HepG2 (cell line): ENCODE data around the gene XAF1. TPM values are rescaled to one million over a fixed set of nuclear protein-coding genes. Genes with fewer than 3 reads are reported as not detected.

Experiments
- CCDC6 ChIP-seq: sonication (generic); formaldehyde crosslinking; IDR thresholded peaks from 2 replicates; pipeline ENCODE4 v1.8.1; 2022; ENCODE audit warnings: mild to moderate bottlenecking, missing genetic modification reagents, moderate library complexity
- EP300 ChIP-seq, 3 experiments: sonication (generic) in 1 of 3; formaldehyde crosslinking in 1 of 3; IDR thresholded peaks; 2 replicates each; pipeline versions ENCODE4 v1.5.1 to v1.6.1; 2011 to 2020; ENCODE audit warnings: low read depth in 2 of 3, low read length in 2 of 3, borderline replicate concordance in 1 of 3, improper control_type of control experiment in 1 of 3, mild to moderate bottlenecking in 1 of 3, missing genetic modification reagents in 1 of 3, moderate library complexity in 1 of 3
- ETV5 ChIP-seq: IDR thresholded peaks from 2 replicates; pipeline ENCODE4 v1.6.1; 2018; ENCODE audit warnings: missing biosample characterization, missing genetic modification reagents, inconsistent platforms, borderline replicate concordance
- JUND ChIP-seq: sonication (generic); formaldehyde crosslinking; IDR thresholded peaks from 2 replicates; pipeline ENCODE4 v1.8.0; 2022; ENCODE audit warnings: mild to moderate bottlenecking, missing genetic modification reagents
- KDM2A ChIP-seq: sonication (generic); formaldehyde crosslinking; IDR thresholded peaks from 2 replicates; pipeline ENCODE4 v1.4.0; 2020; ENCODE audit warnings: low read depth, missing genetic modification reagents, borderline replicate concordance
- KLF12 ChIP-seq: sonication (generic); formaldehyde crosslinking; IDR thresholded peaks from 2 replicates; pipeline ENCODE4 v1.4.0; 2020; ENCODE audit warnings: missing genetic modification reagents, borderline replicate concordance
- KLF13 ChIP-seq: sonication (generic); formaldehyde crosslinking; IDR thresholded peaks from 2 replicates; pipeline ENCODE4 v1.4.0; 2020; ENCODE audit warnings: mild to moderate bottlenecking, missing genetic modification reagents
- NFYC ChIP-seq: IDR thresholded peaks from 2 replicates; pipeline ENCODE4 v1.6.1; 2016; ENCODE audit warnings: missing genetic modification reagents, missing compliant biosample characterization
- XRCC5 ChIP-seq: fragments of 200-400 bp; formaldehyde crosslinking; optimal IDR thresholded peaks from 2 replicates; pipeline ENCODE3; 2017; ENCODE audit warnings: mild to moderate bottlenecking, low read length
- ZNF160 ChIP-seq: sonication (generic); formaldehyde crosslinking; IDR thresholded peaks from 2 replicates; pipeline ENCODE4 v1.8.0; 2022; ENCODE audit warnings: mild to moderate bottlenecking, inconsistent platforms, missing genetic modification reagents
- ZNF496 ChIP-seq: sonication (generic); formaldehyde crosslinking; IDR thresholded peaks from 2 replicates; pipeline ENCODE4 v1.8.1; 2023; ENCODE audit warnings: mild to moderate bottlenecking, moderate library complexity, missing genetic modification reagents; ENCODE audit not compliant: insufficient replicate concordance
- ZSCAN21 ChIP-seq: sonication (generic); formaldehyde crosslinking; IDR thresholded peaks from 2 replicates; pipeline ENCODE4 v1.8.0; 2022; ENCODE audit warnings: mild to moderate bottlenecking, missing genetic modification reagents, moderate library complexity, borderline replicate concordance
- polyA plus RNA-seq, 8 experiments: library from polyadenylated mRNA; depleted of rRNA in 3 of 8; stranded (reverse) in 7 of 8; unstranded in 1 of 8; fragments of >200 nt; fragmentation: Illumina TruSeq in 4 of 8; extraction: Trizol in 4 of 8; gene quantifications; 2 replicates each; pipeline versions ENCODE4 v1.2.1 to v1.2.3, GENCODE V29; 2011 to 2016; ENCODE audit warnings: low read depth in 4 of 8, missing spikeins in 1 of 8, mixed read lengths in 1 of 8; ENCODE audit not compliant: insufficient read depth in 1 of 8
- total RNA-seq, 5 experiments: library from RNA; depleted of rRNA; stranded (reverse); fragments of >200 nt; fragmentation: Illumina TruSeq; extraction: Trizol; gene quantifications; 2 replicates each; pipeline ENCODE4 v1.2.3, GENCODE V29; 2016; ENCODE audit warnings: low read depth in 1 of 5
- TF ChIP-seq, protein P1 (sequence below): IDR thresholded peaks from 2 replicates; pipeline ENCODE4 v1.6.1; 2016; ENCODE audit warnings: low read depth
- TF ChIP-seq, protein P2 (sequence below), 2 experiments: fragments of 450-650 bp in 1 of 2; sonication (generic) in 1 of 2; formaldehyde crosslinking; IDR thresholded peaks; 2 replicates each; pipeline versions ENCODE4 v1.5.0 to v1.8.0; 2020 to 2022; ENCODE audit warnings: mild to moderate bottlenecking in 1 of 2, missing genetic modification reagents in 1 of 2
- TF ChIP-seq, protein P3 (sequence below): sonication (generic); formaldehyde crosslinking; IDR thresholded peaks from 2 replicates; pipeline ENCODE4 v1.8.1; 2022; ENCODE audit warnings: mild to moderate bottlenecking, missing genetic modification reagents
- TF ChIP-seq, protein P4 (sequence below): sonication (generic); formaldehyde crosslinking; IDR thresholded peaks from 2 replicates; pipeline ENCODE4 v1.4.0; 2020; ENCODE audit warnings: missing genetic modification reagents, borderline replicate concordance
- TF ChIP-seq, protein P5 (sequence below): sonication (generic); formaldehyde crosslinking; conservative IDR thresholded peaks from 2 replicates; pipeline ENCODE4 v1.8.1; 2023; ENCODE audit warnings: missing genetic modification reagents

XAF1 gene
- total and polyA plus RNA-seq, 2 of the 13 experiments (the other 11 are each of a cell fraction or from before 2014, with no cell fraction given) = 1.2 to 2.4 TPM

DNA sequence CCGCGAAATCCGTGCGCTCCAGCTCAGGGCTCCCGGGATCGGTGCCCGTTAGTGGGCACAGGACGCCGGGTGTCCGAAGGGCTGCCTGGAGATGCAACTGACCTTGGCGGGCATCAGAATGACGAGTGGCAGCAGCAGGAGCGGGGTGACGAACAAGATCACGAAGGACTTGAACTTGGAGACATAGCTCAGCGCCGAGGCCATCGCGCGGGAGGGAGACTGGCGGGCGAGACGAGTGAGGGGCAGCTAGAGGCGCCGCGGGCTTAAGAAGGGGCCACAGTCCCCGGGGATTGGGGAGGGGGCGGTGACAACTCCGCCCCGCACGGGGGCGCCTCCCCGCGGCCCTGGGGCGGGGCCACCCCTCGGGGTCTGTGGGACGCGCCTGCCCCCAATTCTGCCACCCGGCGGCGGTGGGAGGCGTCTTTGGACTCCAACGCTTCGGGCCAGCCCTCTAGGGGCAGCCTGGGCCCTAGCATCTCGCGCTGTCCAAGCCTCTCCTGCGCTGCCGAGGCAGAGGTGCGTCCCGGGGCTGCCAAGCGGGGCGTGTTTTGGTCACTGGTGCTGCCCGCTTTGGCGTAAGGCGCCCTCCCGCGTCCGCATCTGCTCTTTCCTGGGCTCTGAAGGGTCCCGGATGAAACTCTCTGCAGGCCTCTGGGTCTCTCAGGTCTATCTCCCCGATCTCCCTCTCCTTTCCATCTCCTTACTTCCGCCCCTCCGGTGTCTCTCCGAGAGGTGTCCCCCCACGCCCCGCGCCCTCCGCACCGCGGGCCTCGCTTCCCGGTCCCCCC, 42.5 kb upstream of the XAF1 start, which contains the start of gene SLC13A5 (continued):
- TF ChIP-seq, protein P1, sequence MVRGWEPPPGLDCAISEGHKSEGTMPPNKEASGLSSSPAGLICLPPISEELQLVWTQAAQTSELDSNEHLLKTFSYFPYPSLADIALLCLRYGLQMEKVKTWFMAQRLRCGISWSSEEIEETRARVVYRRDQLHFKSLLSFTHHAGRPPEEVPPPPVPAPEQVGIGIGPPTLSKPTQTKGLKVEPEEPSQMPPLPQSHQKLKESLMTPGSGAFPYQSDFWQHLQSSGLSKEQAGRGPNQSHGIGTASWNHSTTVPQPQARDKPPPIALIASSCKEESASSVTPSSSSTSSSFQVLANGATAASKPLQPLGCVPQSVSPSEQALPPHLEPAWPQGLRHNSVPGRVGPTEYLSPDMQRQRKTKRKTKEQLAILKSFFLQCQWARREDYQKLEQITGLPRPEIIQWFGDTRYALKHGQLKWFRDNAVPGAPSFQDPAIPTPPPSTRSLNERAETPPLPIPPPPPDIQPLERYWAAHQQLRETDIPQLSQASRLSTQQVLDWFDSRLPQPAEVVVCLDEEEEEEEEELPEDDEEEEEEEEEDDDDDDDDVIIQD (CRISPR knock-in tag) = peak; percentile 67; the same call in 1 of the 2 replicates
- TF ChIP-seq XRCC5 = peak; percentile 72
- TF ChIP-seq, protein P2, sequence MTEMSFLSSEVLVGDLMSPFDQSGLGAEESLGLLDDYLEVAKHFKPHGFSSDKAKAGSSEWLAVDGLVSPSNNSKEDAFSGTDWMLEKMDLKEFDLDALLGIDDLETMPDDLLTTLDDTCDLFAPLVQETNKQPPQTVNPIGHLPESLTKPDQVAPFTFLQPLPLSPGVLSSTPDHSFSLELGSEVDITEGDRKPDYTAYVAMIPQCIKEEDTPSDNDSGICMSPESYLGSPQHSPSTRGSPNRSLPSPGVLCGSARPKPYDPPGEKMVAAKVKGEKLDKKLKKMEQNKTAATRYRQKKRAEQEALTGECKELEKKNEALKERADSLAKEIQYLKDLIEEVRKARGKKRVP (CRISPR knock-in tag; IDR thresholded peaks at IDR 0.05) = peak in 1 of 2 experiments; percentile 69; a peak in 1 of 4 replicates
- TF ChIP-seq ZNF496 = no peak
- peak; percentile 82; the same call in 1 of the 2 replicates for TF ChIP-seq KDM2A (CRISPR knock-in tag)
- TF ChIP-seq, protein P3, sequence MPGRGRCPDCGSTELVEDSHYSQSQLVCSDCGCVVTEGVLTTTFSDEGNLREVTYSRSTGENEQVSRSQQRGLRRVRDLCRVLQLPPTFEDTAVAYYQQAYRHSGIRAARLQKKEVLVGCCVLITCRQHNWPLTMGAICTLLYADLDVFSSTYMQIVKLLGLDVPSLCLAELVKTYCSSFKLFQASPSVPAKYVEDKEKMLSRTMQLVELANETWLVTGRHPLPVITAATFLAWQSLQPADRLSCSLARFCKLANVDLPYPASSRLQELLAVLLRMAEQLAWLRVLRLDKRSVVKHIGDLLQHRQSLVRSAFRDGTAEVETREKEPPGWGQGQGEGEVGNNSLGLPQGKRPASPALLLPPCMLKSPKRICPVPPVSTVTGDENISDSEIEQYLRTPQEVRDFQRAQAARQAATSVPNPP (CRISPR knock-in tag) = 0 out of 2 replicates have a peak, but pooled peaks have one; percentile 32
- peak; percentile 44; the same call in 1 of the 2 replicates for TF ChIP-seq ETV5 (CRISPR knock-in tag)
- TF ChIP-seq, protein P4, sequence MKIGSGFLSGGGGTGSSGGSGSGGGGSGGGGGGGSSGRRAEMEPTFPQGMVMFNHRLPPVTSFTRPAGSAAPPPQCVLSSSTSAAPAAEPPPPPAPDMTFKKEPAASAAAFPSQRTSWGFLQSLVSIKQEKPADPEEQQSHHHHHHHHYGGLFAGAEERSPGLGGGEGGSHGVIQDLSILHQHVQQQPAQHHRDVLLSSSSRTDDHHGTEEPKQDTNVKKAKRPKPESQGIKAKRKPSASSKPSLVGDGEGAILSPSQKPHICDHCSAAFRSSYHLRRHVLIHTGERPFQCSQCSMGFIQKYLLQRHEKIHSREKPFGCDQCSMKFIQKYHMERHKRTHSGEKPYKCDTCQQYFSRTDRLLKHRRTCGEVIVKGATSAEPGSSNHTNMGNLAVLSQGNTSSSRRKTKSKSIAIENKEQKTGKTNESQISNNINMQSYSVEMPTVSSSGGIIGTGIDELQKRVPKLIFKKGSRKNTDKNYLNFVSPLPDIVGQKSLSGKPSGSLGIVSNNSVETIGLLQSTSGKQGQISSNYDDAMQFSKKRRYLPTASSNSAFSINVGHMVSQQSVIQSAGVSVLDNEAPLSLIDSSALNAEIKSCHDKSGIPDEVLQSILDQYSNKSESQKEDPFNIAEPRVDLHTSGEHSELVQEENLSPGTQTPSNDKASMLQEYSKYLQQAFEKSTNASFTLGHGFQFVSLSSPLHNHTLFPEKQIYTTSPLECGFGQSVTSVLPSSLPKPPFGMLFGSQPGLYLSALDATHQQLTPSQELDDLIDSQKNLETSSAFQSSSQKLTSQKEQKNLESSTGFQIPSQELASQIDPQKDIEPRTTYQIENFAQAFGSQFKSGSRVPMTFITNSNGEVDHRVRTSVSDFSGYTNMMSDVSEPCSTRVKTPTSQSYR = peak; percentile 62; the same call in 1 of the 2 replicates
- TF ChIP-seq ZSCAN21 (CRISPR knock-in tag) = peak; percentile 79
- TF ChIP-seq, protein P5, sequence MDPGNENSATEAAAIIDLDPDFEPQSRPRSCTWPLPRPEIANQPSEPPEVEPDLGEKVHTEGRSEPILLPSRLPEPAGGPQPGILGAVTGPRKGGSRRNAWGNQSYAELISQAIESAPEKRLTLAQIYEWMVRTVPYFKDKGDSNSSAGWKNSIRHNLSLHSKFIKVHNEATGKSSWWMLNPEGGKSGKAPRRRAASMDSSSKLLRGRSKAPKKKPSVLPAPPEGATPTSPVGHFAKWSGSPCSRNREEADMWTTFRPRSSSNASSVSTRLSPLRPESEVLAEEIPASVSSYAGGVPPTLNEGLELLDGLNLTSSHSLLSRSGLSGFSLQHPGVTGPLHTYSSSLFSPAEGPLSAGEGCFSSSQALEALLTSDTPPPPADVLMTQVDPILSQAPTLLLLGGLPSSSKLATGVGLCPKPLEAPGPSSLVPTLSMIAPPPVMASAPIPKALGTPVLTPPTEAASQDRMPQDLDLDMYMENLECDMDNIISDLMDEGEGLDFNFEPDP = no peak
- TF ChIP-seq EP300 (IDR thresholded peaks at IDR 0.05; ENCODE audit: low read depth in 2 of 2, low read length in 2 of 2) = peak in 1 of 2 experiments; percentile 59; a peak in 1 of 4 replicates
- no peak for TF ChIP-seq EP300 (CRISPR knock-in tag; IDR thresholded peaks at IDR 0.05; ENCODE audit: borderline replicate concordance)
- peak; percentile 37; the same call in 1 of the 2 replicates for TF ChIP-seq JUND (CRISPR knock-in tag)
- peak; percentile 85; the same call in 1 of the 2 replicates for TF ChIP-seq KLF12 (CRISPR knock-in tag)
- TF ChIP-seq NFYC = 0 out of 2 replicates have a peak, but pooled peaks have one; percentile 14
- TF ChIP-seq KLF13 (CRISPR knock-in tag) = 0 out of 2 replicates have a peak, but pooled peaks have one; percentile 23
- TF ChIP-seq ZNF160 (CRISPR knock-in tag) = peak; percentile 29; the same call in 1 of the 2 replicates
- peak; percentile 79 for TF ChIP-seq CCDC6 (CRISPR knock-in tag)
